ENCODE measurements around the gene OSGEPL1. TPM values are rescaled to one million over a fixed set of nuclear protein-coding genes. Genes with fewer than 3 reads are reported as not detected.

OSGEPL1 gene
- total and polyA plus RNA-seq, 2 of the 4 experiments (the other 2 are of a cell fraction), result 5.0 to 6.8 TPM

DNA sequence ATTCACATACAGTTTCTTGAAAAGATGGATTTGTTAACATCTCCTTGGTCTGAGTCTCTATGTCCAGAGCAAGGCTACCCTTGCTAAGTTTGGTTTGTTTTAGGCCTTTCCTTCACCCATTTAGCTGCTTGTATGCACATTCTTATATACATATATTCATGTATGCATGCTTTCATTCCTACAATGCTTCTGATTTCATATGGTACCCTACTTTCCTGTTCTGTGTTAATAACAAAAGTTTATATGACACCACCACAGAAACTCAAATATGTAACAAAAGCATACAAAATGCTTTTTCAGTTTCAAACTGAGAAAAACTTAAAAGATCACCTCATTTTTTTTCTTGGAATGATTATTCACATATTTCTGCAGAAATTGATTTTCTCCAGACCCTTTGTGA is 39.4 kb downstream of the OSGEPL1 start:
- TF ChIP-seq CHD1 (IDR thresholded peaks at IDR 0.05; ENCODE audit: low read depth, low read length), result no peak
- no peak for TF ChIP-seq MAZ (IDR thresholded peaks at IDR 0.05; ENCODE audit: borderline replicate concordance, low read depth, low read length)
- TF ChIP-seq CTCF (conservative IDR thresholded peaks at IDR 0.05; ENCODE audit: low read depth, low read length), result no peak
- dilution Hi-C loops (cut with HindIII; ENCODE audit: low sequenced_read_pairs, unreplicated experiment) (no loop called here), in situ Hi-C loops (cut with MboI; ENCODE audit: low sequenced_read_pairs) (no loop called here), intact Hi-C loops (cut with micrococcal nuclease) (no loop called here)
- H3K23ac ChIP-seq (ENCODE audit: low read depth, low read length), result no peak overlapping the region
- no peak overlapping the region for H3K4ac ChIP-seq (ENCODE audit: low read depth, low read length)
- H4K5ac ChIP-seq (ENCODE audit: low read depth, low read length), result no peak overlapping the region
- no peak overlapping the region for H2BK120ac ChIP-seq (ENCODE audit: low read depth, low read length)
- CTCF ChIA-PET, result interaction anchor here (0.6 kb wide), 1 partner anchor 21 kb away, joined by 3 read pairs; no protein-coding TSS in a partner anchor
- no peak overlapping the region for H3K14ac ChIP-seq (replicated peaks; ENCODE audit: low read depth, low read length)
- H4K20me1 ChIP-seq (ENCODE audit: insufficient read depth, low read length), result no peaks in the 10 kb centered on the region
- no peak overlapping the region for H2BK15ac ChIP-seq (ENCODE audit: low read depth, low read length)
- no peaks in the 10 kb centered on the region for H3K36me3 ChIP-seq (ENCODE audit: control insufficient read depth, insufficient read depth, low read length)
- no peak overlapping the region for H3K27ac ChIP-seq (ENCODE audit: insufficient read depth, low read length)
- H4K91ac ChIP-seq (ENCODE audit: insufficient read depth, low read depth, low read length), result no peak overlapping the region
- H3K79me1 ChIP-seq (ENCODE audit: low read depth in 1 of 2, low read length in 2 of 2), result no peaks in the 10 kb centered on the region
- H3K56ac ChIP-seq (ENCODE audit: extremely low read depth, insufficient read depth, low read length), result no peak overlapping the region
- no peak overlapping the region for H3K18ac ChIP-seq (ENCODE audit: low read depth, low read length)
- H3K4me3 ChIP-seq (ENCODE audit: insufficient read depth, low read depth, low read length), result no peak overlapping the region
- DNase-seq (no peak), ATAC-seq (ENCODE audit: low read depth) (no peak)
- no peak overlapping the region for H2BK5ac ChIP-seq (ENCODE audit: low read depth, low read length, poor library complexity, severe bottlenecking)
- POLR2A ChIA-PET (ENCODE audit: unreplicated experiment), result no interaction called here
- H2AK9ac ChIP-seq (replicated peaks; ENCODE audit: low read depth, low read length, poor library complexity), result no peak overlapping the region
- H2AK5ac ChIP-seq (ENCODE audit: low read depth, low read length), result no peak overlapping the region
- H4K8ac ChIP-seq (ENCODE audit: low read depth in 2 of 2, low read length in 2 of 2), result no peak overlapping the region
- no peaks in the 10 kb centered on the region for H3K9me3 ChIP-seq (ENCODE audit: control insufficient read depth, insufficient read depth, low read length)
- BruUV-seq (replicated peaks), result no TSS peak
- no peaks in the 10 kb centered on the region for H3K9me1 ChIP-seq (ENCODE audit: insufficient read depth, low read length)
- no peak overlapping the region for H2AFZ ChIP-seq (replicated peaks; ENCODE audit: low read length, poor library complexity)
- H3K4me1 ChIP-seq (ENCODE audit: control insufficient read depth, insufficient read depth, low read length), result 0 out of 2 replicates have a peak, but pooled peaks cover 2% of the 10 kb centered on the region
- H3K9ac ChIP-seq (ENCODE audit: low read depth, low read length), result no peak overlapping the region
- H3K27me3 ChIP-seq (ENCODE audit: control insufficient read depth, insufficient read depth, low read length), result no peaks in the 10 kb centered on the region
- no peak overlapping the region for H2BK20ac ChIP-seq (ENCODE audit: low read depth, low read length)
- no peak overlapping the region for H3K4me2 ChIP-seq (ENCODE audit: low read depth, low read length)

All from IMR-90 (cell line).